Hippocampal formation (tissue), 2 donors: ENCODE measurements around the gene NSMCE3.

ENCODE experiments used
- DNase-seq, 2 donors: peaks; one replicate each; lab custom pipeline; 2025; lab: John Stamatoyannopoulos, UW

Gene NSMCE3

DNA sequence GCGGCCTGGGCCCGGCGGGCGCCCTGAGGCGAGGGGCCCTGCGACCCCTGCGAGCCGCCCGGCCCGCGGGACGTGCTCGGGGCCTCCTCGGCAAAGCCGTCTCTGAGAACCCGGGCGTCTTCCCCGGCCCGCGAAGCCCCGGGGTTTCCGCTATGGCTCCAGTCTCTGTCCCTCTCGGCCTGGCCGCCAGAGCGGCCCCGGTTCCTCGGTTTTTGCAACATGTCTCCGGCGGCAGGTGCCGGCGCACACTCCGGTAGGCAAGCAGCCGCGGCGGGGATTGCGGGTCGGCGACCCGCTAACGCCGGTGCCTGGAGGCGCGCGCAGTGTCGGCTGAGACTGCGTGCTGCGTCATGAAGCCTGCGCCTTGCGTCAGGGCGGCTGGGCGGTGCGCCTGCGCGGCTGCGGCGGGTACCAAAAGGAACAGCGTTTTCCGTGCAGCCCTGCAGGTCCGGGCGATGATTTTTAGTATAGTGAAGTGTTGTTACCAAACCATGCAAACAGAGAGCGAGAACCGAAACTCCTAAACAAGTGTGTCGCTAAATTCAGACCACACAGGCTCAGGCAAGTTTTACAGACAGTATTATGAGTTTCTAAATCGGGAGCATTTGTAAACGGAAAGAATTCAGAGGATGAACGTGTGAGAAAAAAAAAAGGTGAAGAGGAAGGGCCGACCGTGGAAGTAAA, at the start of gene NSMCE3:
Gene NSMCE3 (minus strand): TSS at position 338 of the 684 bp plus-strand sequence. CDS start 117 bp downstream, at position 221.
- DNase-seq: peak; percentile 84

DNA sequence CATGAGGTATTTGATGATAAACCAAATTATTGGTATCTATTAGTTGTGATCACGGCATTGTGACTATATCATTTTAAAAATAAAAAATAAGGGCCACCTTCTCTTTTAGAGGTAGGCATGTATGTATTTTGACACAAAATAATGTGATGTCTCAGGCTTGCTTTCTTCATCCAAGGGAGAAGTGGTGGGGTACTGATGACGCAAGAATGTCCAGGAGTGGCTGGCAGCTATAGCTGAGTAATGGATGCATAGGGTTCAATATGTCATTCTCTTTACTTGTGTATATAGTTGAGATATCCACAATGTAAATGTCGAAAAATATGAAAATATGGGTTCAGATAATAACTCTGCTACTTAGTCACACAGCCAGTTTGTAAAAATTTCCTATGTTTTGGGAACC, 46.8 kb upstream of the NSMCE3 start:
- no peak for DNase-seq

DNA sequence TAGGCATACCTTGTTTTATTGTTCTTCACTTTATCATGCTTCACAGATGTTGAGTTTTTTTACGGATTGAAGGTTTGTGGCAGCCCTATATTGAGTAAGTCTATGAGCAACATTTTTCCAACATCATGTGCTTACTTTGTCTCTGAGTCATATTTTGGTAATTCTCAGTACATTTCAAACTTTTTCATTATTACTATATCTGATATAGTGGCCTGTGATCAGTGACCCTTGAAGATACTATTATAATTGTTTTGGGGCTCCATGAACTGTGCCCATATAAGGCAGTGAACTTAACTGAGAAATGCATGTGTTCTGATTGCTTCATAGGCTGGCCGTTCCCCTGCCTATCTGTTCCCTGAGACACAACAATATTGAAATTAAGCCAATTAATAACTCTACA, 42.8 kb upstream of the NSMCE3 start:
- DNase-seq: no peak

DNA sequence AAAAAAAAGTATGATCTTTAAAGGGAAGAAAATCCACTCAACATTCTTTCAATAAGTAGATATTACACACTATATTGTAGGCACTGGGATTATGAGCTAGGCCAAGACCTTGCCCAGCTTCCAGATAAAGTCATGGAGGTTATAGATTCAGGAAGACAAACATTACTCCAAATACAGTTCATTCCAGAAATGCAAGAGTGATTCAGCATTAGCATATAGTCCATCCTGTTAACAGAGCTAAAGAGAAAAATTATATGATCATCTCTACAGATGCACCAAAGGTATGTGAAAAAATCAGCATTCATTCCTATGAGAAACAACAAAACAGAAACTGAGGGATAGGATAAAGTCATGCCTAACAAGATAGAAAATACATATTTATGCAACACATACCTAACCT, 42.1 kb upstream of the NSMCE3 start:
- no peak for DNase-seq

DNA sequence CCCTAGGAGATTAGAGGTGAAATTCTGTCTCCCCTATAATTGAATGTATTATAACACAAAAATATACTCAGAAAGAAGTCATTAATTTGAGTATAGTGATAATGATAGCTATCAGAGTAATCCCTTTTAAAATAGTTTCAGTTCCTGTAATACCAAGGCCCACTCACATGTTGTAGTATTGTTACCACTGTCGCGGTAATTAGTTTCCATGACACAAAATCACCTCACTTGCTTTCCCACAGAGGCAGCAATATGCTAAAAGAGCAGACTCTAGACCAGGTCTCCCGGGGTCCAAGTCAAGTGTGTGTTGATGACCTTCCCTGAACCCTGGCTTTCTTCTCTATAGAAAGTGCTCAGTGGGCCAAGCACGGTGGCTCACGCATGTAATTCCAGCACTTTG, 39.5 kb upstream of the NSMCE3 start:
- DNase-seq: no peak

DNA sequence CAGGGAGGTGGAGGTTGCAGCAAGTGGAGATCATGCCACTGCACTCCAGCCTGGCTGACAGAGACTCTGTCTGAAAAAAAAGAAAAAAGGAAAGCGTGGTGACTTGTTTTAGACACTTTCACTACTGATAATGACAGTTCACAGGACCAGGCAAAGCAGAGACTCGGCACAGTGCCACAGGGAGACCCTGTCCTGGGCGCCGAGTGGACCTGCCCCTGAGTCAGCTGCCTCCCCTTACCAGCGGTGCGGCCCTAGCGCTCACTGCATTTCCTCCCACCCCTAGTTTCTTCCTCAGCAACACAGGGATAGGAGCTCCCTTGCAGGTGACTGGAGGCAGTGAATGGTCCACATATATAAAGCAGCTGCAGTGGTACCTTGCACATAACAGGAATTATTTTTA, 38.7 kb upstream of the NSMCE3 start:
- DNase-seq: no peak

DNA sequence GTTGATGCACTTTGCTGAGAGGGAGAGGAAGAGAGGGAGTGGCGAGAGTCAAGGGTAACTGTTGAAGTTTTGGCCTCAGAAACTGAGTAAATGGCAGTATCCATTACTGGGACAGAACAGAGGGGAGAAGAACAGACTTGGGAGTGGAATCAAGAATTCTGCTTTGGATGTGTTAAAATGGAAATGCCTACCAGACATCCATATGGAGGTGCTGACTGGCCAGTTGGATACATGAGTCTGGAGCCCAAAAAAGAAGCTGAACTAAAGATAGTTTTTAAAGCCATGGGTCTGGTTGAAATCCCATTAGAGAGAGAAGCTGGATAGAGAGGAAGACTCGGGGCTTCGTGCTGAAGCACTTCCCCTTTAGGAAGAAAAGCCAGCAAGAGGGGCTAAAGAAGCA, 35.9 kb upstream of the NSMCE3 start:
- DNase-seq: no peak

DNA sequence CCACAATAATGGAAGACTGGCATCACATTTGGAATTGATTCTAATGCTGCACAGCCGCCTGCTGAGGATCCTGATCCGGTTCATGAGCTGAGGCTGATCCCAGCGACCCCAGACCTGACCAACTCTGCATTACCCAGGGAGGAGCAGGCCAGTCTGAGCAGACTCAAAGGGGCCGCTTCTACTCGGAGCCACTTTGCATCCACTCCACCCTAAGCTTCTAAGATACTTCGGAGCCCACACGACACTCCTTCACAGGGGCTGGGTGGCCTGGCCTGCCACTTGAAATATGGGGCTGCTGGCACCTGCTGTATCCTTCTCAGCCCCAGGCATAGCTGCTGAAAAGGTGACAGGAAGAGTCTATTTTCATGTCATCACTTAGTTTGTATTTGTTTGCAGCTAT, 33.2 kb upstream of the NSMCE3 start:
- DNase-seq: no peak

DNA sequence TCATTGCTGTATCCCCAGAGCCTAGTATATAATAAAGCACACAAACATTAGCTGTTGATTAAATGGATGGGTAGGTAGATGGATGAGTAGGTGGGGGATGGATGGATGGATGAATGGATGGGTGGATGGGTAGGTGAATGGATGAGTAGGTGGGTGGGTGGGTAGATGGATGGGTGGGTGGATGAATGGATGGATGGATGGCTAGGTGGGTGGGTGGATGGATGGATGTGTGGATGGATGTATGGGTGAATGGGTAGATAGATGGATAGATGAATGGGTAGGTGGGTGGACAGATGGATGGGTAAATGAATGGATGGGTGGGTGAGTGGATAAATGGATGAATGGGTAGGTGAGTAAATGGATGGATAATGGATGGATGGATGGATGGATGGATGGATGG, 30.2 kb upstream of the NSMCE3 start:
- no peak for DNase-seq

DNA sequence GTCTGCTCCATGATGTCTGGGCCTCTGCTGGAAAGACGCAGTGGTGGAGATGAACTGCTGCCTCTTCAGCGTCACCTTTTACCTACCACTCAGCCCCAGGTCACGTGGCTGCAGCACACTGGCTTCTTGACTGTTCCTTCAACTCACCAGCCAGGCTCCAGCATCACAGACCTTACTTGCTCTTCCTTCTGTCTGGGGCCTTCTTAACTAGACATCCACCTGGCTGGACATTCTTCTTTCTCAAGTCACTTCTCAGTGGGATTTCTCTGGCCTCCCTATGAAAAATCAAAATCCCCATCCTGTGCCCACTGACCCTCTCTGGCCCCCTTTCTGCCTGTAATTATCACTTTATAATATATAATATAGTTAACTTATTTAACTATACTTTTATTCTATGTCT, 29.7 kb upstream of the NSMCE3 start:
- DNase-seq: no peak

DNA sequence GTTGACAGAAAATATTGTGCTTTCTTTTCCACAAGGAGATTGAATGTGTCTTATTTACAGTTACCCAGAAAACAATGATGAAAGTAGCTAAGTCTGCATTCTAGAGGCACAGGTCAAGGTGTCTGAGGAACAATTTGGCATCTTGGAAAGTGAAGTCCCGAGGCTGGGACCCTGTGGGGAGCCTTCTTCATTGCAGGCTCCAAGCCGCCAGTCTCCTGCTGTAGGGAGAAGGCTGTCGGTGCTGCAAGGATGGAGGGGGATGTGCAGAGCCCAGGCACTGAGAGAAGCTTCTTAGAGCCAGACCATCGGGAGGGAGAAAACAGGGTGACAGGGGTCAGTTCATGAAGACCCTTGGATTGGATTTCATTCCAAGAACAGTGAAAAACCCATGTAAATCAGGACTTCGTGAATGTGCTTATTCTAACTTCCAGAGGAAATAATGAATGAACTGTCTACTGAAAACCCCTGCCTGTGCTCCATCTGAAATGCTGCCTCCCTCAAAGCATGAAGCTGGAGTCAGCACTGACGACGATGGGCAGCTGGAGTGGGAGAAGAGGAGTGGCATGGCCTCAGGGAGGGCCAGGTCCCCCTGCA, 25.2 kb upstream of the NSMCE3 start:
- DNase-seq: no peak

DNA sequence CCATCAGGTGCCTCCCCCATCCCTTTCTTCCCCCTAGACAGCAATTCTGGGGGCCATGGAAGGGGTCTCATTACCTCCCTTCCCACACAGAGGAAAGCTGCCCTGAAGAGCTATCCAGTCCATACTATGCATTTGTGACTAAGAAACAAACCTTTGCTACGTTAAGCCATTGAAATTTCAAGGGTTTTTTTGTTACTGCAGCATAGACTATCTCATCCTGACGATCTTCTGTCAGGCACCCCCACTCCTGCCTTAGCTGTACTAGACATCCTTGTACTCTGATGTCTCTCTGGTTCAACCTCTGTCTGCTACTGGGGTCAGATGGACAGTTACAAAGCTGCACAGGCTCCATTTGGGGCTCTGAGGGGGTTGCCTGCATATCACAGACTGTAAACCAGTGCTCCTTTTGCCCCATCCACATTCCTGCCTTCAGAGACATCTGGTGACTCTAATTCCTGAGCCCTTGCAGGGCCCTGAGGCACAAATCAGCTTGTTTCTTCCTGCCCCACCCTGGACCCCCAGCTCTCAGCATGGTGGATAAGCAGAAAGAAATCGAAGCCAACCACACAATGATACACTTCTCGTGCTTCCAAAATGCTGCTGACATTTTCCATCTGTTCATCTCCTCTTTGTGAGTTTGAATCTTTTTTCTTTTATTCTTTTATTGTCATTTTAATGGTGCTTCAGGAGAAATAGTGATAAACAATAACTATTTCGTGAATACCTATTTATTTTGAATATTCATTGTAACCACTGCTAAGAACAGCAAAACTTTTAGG, 21.6 kb upstream of the NSMCE3 start:
- DNase-seq: no peak

DNA sequence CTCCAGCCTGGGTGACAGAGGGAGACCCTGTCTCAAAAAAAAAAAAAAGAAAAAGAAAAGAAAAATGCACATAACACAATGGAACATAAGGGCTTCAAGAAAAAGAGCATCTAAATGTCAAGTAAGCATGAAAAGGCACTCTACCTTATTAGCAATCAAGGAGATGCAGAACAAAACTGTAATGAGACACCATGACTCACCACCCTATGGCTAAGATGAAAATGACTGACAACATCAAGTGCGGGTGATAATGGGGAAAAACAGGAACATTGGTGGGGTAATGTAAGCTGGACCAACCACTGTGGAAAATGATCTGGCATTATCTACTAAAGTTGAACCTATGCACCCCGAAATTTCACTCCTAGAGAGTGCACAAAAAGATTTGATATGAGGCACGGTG, 19.6 kb upstream of the NSMCE3 start:
- no peak for DNase-seq

DNA sequence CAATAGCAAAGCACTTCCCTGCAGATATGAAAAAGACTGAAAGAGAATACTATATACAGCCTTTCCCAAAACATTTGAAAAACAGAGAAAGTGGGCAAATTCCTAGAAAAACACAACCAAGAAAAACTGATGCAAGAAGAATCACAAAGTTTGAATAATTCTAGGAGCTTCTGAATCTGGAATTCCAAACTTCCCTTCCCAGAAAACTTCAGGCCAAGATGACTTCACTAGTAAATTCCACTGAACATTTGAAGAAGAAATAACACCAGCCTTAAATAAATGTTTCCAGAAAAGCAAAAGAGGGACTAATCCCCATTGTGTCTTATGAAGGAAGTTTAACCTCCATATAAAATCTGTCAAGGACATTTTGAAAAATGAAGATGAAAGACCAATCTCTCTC, 15.8 kb upstream of the NSMCE3 start:
- no peak for DNase-seq

DNA sequence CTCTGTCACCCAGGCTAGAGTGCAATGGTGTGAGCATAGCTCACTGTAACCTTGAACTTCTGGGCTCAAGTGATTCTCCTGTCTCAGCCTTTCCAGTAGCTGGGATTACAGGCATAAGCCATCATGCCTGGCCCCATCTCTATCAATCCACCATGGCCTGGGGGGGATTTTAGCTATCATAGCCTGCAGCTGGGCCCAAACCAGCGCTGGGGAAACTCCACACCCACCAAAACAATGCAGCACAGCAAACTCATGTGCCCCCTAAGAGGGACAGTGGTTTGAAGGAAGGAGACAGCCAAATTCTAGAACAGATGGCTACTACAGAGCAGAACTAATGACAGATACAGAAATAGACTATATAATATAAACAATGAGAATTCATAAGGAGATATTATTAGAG, 13.8 kb upstream of the NSMCE3 start:
- DNase-seq: no peak

DNA sequence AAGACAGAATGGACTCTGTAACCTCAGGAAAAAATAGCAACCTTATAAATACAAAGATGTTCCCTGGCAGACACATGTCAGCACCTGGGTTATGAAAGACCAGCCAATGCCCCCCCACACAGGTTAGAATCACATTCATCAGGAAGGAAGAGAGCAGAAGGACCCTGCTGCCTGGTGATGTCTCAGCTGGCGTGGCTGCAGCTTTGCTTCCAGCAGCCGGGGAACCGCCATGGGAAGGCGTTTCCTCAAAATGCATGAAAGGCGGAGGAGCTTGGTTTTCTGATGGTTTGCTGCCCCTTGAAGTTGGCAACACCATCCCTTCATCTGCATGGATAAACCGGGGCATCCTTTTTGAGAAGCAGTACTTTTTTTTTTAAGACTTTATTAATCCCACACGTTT, 10.9 kb upstream of the NSMCE3 start:
- no peak for DNase-seq

DNA sequence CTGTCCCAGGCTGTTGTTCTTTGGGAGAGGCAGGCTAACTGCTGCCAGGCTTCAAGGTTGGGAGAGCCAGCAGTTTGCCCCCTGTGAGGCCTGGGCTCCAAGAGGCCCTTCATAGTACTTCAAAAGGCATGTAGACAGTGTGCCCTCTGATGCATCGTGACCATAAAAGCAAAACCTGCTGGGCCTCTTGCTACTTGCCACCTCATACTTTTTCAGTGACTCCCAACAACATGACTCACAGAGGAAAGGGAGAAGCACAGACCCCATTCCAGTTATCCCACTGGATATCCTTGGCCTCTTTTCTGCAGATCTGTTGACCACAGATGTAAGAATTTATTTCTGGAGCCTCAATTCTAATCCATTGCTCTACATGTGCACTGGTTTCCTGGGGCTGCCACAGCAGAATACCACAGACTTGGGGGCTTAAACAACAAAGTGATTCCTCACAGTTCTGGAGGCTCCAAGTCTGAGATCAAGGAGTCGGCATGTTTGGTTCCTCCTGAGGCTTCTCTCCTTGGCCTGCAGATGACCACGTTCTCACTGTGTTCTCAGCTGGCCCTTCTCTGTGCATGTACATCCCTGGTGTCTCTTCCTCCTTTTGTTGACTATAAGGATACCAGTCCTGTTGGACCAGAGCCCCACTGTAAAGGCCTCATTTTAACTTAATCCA, 8.9 kb upstream of the NSMCE3 start:
- DNase-seq: no peak

DNA sequence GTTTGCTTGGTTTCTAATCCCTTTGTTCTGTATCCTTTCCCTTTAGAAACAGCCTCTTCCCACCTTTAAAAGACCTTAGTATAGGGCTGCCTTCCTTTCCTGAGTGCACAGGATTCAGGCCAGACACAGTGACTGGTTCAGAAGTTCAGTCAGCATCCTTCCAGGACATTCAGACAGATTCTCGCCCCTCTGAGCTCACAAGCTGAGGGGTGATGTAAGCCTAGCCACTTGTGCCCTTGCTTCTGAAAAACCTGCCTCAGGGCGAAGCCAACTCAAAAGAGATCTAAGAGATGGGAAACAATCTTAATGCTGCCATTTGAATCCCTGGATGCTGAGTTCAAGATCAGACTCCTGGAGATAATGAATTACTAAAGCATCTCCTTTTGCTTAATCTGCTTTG, 6.7 kb upstream of the NSMCE3 start:
- no peak for DNase-seq

DNA sequence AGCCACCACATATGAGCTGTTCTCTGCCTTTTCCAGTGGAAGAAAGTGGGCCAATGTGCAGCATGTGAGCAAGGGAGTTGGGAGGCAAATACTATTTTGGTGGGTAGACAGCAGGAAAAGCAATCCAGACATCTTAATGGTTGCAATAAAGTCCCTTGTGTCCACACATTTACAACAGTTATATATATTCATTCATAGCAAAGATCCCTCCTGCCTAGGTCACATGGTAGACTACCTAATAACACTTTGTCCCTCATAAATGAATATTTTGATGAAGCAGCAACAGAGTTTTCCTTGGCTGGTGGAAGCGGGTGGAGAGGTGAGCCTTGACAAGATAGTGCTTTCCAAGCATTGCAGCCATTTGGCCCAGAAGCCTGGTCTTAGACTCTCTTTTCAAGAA, 6.2 kb upstream of the NSMCE3 start:
- DNase-seq: no peak

DNA sequence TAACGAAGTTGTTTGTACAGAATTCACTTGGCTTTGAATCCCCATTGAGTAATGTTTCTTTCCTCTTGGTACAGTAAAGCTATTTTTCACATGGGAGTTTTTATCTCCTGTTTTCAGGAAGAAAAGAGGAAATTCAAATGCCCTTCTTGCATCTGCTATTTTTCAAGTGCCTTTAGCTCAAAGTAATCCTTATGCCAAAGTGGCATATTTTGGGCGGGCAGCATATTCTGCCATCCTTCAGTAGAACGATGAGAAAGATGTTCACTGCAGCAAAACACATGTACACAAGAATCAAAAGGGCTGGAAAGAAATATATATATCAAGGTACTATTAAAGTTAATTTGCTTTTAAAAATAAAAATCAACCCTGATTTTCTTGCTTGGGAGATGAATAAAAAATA, 5.3 kb upstream of the NSMCE3 start:
- no peak for DNase-seq

DNA sequence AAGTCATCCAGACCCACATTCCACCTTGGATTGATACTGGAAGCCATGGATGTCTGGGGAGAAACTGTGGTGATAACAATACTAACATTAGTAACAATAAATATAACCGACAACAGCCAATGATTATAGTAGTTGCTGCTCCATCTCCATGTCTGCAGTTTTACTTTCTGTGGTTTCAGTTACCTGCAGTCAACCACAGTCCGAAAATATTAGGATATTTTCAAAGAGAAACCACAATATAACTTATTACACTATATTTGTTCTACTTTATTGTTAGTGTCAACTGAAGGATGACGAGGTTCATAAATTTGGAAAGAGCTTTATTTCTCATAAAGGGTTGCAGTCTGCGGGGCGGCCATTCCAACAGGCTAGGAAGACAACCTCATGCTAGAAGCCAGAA, 2.6 kb upstream of the NSMCE3 start:
- no peak for DNase-seq

DNA sequence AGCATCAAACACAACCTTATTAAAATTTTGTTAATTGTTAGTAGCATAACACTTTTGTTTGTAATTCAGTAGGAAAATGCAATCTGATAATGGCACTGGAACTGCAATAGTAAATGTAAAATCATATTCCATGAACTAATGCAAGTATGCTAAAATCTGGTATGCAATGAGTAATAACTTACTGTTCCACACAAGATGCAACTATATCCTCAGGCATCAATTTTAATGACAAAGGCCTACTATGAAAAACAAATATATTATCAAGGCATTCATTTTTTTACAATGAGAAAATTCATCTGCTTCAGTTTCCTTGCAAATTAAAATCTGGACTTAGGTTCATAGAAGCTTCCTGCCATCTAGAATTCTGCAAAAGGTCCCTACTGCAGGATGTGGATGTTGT, 1.4 kb upstream of the NSMCE3 start:
- DNase-seq: no peak
